GM21737 (cell line): Measurements from ENCODE around the gene SCAP.
A peak's percentile ranks its signal among the peaks of the same experiment; 100 is the strongest.
"Not testable (repeated sequence)": the region's sequence is repeated elsewhere in the genome, so short reads cannot be mapped to it uniquely, and the experiment has no call there.

ENCODE experiments used
- ATAC-seq: cut with Tn5 transposase; IDR thresholded peaks from one replicate; pipeline ENCODE4 v1.9.1; 2021; ENCODE audit warnings: mild to moderate bottlenecking, moderate library complexity; ENCODE audit not compliant: unreplicated experiment

Gene SCAP

DNA sequence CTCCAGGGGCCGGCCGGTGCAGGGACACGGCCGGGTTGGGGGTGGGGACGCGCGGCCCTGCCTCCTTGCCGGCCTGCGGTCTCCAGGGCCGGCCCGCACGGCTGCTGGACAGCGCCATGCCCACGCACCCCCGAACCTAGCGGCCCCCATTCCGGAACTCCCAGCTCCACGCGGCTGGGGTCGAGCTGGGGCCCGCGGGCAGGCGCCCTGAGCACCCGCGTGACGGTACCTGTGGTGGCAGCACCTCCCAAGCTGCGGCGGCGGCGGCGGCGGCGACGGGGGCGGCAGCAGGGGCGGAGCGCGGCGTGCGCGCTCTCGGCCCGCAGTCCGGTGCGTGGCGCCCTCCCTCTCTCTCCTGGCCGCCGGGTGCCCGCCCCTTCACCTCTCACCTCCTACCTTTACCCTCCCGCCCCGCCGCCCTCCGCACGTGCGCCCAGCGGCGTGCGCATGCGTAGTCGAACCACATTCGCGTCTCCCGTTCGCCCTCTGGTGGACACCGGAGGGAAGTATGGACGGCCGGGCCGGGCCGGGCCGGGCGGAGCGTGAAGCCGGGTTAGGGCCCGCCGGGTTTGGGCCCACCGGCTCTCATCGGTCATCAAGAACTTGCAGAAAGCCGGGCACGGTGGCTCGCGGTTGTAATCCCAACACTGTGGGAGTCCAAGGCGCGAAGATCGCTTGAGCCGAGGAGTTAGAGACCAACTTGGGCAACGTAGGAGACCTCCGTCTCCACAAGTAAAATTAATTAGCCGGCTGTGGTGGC is at the start of gene SCAP:
SCAP (minus strand) TSS at position 372 of the 760 bp plus-strand sequence. CDS start 32,948 bp downstream, outside the sequence.
- peak; percentile 90 for ATAC-seq

DNA sequence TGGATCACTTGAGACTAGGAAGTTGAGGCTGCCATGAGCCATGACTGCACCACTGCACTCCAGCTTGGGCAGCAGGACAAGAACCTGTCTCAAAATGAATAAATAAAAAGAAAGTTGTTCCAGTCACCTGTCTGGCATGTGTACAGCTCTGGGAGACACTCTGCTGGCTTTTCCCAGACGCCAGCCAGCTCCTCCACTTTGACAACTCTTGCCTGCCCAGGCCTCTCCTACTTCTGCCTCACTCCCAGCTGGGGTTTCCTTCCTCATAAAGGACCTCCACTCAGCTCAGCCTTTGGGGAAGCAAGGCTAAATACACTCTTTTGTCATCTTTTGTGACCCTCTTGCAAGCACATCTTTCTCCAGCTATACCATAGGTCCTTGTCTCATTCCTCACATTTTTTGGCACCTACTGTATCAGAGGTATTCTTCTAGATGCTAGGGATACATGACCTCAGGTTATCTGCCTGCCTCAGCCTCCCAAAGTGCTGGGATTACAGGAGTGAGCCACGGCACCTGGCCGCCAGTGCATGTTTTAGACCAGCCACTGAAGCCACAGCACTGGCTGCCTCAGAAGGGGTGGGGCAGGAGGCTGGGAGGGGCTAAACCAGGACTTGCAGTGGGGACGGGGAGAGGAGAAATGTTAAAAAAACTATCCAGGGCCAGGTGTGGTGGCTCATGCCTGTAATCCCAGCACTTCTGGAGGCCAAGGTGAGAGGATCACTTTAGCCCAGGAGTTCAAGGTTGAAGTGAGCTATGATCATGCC is 47.8 kb upstream of the SCAP start:
- ATAC-seq, result no peak

DNA sequence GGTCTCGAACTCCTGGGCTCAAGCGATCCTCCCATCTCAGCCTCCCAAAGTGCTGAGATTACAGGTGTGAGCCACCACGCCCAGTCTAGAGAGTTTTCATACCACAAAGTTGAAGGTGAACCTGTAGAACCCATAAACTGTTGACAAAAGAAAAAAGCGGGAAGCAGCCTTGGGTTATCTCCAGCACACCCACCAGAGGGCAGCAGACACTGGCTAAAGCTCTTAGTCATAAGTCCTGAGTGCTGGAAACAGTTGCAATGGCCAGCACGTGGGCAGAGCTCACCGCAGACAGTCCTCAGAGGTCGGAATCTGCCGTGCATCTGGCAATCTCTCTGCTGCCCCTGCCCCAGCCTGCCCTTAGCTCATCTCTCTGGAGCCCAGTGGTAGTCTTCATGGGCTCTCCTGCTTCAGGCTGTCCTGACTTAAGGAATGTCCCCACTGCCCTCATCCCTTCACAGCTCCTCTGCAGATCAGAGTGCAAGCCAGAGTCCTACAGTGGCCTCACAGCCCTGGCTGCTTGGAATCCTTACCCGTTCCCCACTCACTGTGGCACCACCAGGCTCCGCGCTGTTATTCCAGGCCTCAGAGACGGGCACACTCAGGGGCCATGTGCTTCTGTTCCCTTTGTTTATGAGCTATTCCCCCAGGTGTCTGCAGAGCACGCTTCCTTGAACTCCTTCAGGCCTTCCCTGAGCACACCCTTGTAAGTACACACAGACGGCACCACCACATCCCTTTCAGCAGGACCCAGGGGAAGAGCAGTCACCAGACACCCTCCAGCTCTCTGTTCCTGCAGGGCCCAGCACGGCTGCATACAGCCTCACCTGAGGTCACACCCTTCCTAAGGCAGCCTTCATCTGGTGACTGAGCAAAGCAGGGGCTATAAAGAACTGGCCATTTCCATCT is 46.6 kb upstream of the SCAP start:
- no peak for ATAC-seq

DNA sequence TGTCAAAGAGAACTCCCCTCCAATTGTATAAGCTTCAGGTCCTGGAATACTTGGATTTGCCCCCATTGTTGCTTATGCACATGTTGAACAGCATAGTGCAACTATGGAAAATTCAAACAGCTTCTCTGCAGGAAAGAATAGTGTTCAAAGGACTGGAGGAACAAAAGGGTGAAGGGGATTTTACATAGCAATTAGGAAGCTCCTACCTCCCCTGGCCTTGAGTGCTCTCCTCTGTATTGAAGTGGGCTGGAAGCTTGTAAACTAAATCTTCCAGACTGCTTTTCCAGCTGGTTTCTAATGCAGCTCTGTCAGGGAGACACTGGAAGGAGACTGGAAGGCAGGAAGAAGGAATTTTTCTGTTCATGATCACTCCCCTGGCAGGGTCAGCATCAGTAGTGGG is 45.0 kb upstream of the SCAP start:
- ATAC-seq, result no peak

- no peak for ATAC-seq
Measured at GRCh38 chr3:47517937-47518336, 42.2 kb upstream of the SCAP start.

DNA sequence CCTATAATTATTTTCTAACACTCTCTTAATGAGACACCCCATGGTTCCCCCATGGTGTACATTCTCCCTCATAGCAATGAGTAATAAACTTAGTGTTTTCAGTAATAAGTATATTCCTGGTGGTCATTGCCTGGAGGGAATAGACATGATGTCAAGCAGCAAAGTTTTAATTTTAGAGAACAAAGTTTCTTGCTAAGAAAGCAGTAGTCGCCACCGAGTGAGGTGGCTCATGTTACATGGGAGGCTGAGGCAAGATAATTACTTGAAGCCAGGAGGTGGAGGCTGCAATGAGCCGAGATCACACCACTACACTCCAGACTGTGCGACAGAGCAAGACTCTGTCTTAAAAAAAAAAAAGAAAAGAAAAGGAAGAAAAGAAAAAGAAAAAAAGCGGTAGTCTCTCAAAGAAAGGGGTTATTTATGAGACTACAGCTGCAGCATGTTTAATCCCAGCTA is 40.2 kb upstream of the SCAP start:
- no peak for ATAC-seq

DNA sequence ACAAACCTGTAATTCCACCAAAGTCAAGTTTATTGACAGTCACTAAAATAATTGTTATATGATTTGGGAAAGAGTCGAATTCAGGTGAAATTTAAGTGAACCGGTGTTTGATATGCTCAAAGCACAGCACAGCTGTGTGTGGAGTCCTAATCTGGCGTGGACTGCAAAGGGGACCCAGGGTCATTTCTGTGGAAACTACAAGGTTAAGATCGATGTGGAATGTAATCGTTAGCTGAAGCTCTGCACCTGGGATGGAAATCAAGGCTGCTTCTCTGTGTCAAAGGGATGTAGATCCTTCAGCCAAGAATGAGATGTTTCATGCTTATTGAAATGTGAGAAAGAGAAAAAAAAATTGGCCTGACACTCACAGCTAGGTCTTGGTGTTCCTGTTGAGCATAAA is 39.4 kb upstream of the SCAP start:
- ATAC-seq, result no peak

DNA sequence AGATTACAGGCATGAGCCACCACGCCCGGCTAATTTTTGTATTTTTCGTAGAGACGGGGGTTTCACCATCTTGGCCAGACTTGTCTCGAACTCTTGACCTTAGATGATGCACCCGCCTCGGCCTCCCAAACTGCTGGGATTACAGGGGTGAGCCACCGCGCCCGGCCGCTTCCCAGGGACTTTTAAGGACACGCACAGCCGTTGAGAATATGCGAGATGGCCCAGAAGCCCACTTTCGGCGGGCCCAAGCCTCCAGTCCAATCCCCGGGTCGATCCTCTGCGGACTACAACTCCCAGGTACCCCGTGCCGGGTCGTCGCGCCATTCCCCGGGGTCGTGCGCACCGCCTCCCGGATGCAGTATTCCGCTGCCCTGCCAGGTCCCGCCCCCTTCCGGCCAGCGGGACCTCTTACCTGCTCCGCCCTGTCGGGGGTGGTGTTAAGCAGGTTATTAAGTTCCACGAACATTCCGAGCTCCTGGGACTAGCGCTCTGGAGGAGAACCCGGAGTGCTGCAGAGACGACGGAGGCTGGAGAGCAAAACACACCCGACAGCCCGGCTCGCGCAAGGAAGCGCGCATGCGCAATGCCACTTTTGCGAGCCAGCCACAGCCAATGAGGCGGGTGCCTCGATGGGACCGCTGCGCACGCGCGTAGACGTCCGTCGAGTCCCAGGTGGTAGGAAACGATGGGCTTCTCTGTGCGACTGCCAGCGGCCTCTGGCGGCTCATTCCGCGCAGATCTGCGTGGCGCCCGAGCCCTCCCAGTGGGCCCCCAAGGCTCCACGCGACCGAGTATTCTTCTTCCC is 37.6 kb upstream of the SCAP start, which contains the start of gene ELP6:
ELP6 (minus strand) TSS at position 588 of the 805 bp plus-strand sequence; CDS start at position 466, 122 bp downstream.
- ATAC-seq, result peak; percentile 95

- no peak for ATAC-seq
Measured at GRCh38 chr3:47512416-47513124, 36.8 kb upstream of the SCAP start.

GRCh38 chr3:47505267-47505666 is 29.5 kb upstream of the SCAP start:
- ATAC-seq, result not testable (repeated sequence)

DNA sequence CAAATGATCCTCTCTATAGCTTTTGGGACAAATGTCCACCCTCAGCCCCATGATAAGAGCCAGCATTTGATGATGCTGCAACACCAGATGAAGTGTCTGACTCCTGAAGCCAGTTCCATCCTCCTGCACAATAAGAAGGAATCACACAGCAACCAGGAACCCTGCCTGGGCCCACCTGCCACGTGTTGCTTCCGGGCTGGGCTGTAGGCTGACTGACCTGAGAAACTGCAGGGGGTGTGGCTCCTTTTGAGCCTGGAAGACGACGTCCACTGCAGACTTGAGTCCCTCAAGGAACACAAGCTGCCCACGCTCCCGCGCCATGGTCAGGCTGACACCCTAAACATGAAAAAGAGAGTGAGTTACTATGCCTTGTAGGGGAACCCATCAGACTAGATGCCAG is 28.4 kb upstream of the SCAP start:
- no peak for ATAC-seq

DNA sequence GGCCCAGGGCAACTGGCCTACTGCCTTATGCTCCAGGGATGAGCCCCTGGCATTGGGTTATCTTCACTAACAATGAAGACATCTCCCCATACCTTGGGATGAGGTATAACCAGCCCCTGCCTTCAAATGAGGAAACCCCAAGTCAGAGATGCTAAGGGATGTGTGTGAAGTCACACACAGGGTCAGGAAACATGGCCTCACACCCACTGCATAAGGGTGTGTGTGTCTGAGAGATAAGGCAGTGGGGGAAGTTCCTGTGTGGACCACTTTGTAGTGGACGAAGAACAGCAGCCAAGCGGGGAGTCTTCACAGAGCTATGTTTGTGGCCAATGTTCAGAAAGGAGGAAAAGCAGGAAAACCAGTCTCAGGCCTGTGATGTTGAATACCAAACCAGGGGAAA is 27.3 kb upstream of the SCAP start:
- ATAC-seq, result no peak

DNA sequence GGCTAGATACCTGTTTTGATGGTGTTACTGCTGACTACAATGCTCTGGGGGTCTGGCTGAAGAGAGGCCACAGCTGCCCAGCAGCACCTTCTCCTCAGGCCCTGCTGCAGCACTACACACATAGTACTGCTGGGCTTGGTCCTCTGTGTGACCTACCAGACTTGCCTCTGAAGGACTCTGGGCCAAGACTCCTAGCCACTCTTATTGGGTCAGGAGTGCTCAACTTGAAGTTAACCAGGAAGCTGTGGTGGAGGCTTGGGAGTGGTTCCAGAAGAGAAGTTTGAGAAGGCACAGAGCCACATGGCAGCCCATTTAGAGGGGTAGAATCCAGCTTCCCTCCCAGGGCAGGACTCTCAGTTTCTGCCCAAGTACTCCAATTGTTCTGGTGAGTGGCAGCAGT is 21.2 kb upstream of the SCAP start:
- ATAC-seq, result no peak

- no peak for ATAC-seq
Measured at GRCh38 chr3:47495886-47496285, 20.1 kb upstream of the SCAP start.

GRCh38 chr3:47495111-47495510 is 19.4 kb upstream of the SCAP start:
- ATAC-seq, result no peak

GRCh38 chr3:47491777-47492176 is 16.0 kb upstream of the SCAP start:
- no peak for ATAC-seq

GRCh38 chr3:47491186-47491585 is 15.4 kb upstream of the SCAP start:
- ATAC-seq, result no peak

- ATAC-seq, result no peak
Measured at GRCh38 chr3:47487265-47487664, 11.5 kb upstream of the SCAP start.

GRCh38 chr3:47485812-47486211 is 10.1 kb upstream of the SCAP start:
- ATAC-seq, result no peak

GRCh38 chr3:47482366-47482765 is 6.6 kb upstream of the SCAP start:
- no peak for ATAC-seq
